ENCODE data around the gene SHROOM3.

The SHROOM3 gene

DNA sequence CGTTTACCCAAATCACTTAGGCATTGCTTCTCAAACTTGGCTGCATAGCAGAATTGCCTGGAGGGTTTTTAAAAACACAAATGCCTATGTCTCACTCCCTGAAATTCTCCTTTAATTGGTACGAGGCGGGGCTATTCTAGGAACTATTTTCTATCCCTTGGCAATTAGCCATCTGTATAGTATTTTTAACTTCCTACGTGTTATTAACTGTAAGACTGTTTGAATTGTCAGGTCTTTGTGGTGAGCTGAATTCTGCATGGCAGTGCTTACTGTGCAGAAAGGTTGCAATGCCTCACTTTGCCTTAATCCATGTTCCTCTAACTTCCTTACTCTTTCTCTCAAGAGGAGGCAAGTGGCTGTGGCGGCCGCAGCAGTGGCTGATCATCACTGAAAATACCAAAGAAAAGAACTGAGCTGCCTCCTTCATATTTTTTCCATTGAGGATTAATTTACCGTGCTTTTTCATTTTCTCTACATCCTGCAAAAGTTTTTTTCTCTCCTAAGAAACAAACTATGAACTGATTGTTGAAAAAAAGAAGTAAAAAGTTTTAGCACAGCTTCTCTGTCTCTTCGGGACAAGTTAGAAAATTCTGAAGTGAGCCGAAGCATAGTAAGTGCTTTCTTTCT is at the start of gene SHROOM3:
TSS of gene SHROOM3 (plus strand) at position 329 of the 627 bp plus-strand sequence. CDS start 824 bp downstream, outside the sequence.
- no peak within 1 kb of the TSS for H3K9ac ChIP-seq (ENCODE audit: low read depth in 1 of 2, low read length in 2 of 2)
- H3K36me3 ChIP-seq (ENCODE audit: control insufficient read depth in 1 of 2, insufficient read depth in 2 of 2, low read length in 2 of 2), result no peaks in the 10 kb centered on the region
- H3K4me3 ChIP-seq (ENCODE audit: low read depth in 1 of 2, low read length in 2 of 2), result peak within 1 kb of the TSS in 1 of 2 donors; percentile 7
- no peaks in the 10 kb centered on the region for H3K4me1 ChIP-seq (ENCODE audit: control insufficient read depth in 1 of 2, insufficient read depth in 2 of 2, low read length in 2 of 2)
- H3K27me3 ChIP-seq (ENCODE audit: control insufficient read depth in 1 of 2, insufficient read depth in 2 of 2, low read length in 2 of 2), result no peaks in the 10 kb centered on the region
- no peaks in the 10 kb centered on the region for H3K9me3 ChIP-seq (ENCODE audit: control insufficient read depth in 1 of 2, low read length in 2 of 2)
- no peak within 1 kb of the TSS for H3K27ac ChIP-seq (ENCODE audit: low read depth, low read length)

DNA sequence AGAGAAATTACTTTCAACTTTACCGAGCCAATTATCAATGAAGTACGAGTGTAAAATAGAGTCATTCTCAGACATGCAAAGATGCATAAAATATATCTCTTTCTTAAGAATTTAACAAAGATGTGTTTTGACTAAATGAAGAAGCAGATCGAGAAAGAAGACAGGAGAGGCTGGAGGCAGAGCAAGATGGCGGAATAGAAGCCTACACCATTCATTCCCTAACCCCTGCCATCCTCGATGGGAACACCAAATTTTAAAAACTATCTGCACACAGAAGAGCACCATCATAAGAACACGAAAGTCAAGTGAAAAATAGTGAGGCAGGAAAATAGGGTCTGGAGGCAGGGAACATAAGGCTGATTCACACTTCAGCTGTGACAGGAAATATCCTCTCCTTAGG is 49.1 kb upstream of the SHROOM3 start:
- H3K9ac ChIP-seq (ENCODE audit: low read depth in 1 of 2, low read length in 2 of 2), result no peak overlapping the region
- H3K4me1 ChIP-seq (ENCODE audit: control insufficient read depth in 1 of 2, insufficient read depth in 2 of 2, low read length in 2 of 2), result peaks cover 0 to 9% of the 10 kb centered on the region in 2 donors
- no peaks in the 10 kb centered on the region for H3K27me3 ChIP-seq (ENCODE audit: control insufficient read depth in 1 of 2, insufficient read depth in 2 of 2, low read length in 2 of 2)
- no peak overlapping the region for H3K4me3 ChIP-seq (ENCODE audit: low read depth in 1 of 2, low read length in 2 of 2)
- H3K36me3 ChIP-seq (ENCODE audit: control insufficient read depth in 1 of 2, insufficient read depth in 2 of 2, low read length in 2 of 2), result no peaks in the 10 kb centered on the region
- H3K27ac ChIP-seq (ENCODE audit: low read depth, low read length), result no peak overlapping the region
- no peaks in the 10 kb centered on the region for H3K9me3 ChIP-seq (ENCODE audit: control insufficient read depth in 1 of 2, low read length in 2 of 2)

DNA sequence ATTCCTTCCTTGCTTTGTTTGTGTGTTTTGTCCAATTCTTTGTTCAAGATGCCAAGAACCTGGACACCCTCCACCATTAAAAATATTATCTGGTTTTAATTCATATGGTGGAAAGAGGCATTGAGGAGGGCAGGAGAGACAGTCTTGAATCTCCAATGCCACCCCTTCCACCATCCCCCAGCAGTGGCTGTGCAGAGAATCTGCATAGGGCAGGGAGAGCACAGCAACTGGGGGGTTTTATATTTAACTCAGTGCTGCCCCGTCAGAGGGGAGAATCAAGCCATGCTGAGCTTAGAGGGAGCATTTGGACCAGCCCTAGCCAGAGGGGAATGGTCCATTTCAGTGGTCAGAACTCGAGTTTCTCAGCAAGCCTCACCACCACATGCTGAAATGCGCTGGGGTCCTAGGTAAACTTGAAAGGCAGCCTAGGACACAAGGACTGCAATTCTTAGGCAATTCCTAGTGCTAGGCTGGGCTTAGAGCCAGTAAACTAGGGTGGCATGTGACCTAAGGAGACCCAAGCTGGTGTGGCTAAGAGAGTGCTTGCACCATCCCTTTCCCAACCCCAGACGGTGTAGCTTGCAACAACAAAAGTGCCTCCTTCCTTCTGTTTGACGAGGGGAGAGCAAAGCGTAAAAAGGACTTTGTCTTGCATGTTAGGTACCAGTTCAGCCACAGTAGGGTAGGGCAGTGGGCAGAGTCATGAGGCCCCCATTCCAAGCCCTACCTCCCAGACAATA is 48.3 kb upstream of the SHROOM3 start:
- Histone ChIP-seq H3K27ac (ENCODE audit: low read depth, low read length) (no peak overlapping the region), H3K27me3 (ENCODE audit: control insufficient read depth in 1 of 2, insufficient read depth in 2 of 2, low read length in 2 of 2) (no peaks in the 10 kb centered on the region), H3K9ac (ENCODE audit: low read depth in 1 of 2, low read length in 2 of 2) (no peak overlapping the region), H3K36me3 (ENCODE audit: control insufficient read depth in 1 of 2, insufficient read depth in 2 of 2, low read length in 2 of 2) (no peaks in the 10 kb centered on the region), H3K4me3 (ENCODE audit: low read depth in 1 of 2, low read length in 2 of 2) (no peak overlapping the region), H3K4me1 (ENCODE audit: control insufficient read depth in 1 of 2, insufficient read depth in 2 of 2, low read length in 2 of 2) (peaks cover 0 to 9% of the 10 kb centered on the region in 2 donors), H3K9me3 (ENCODE audit: control insufficient read depth in 1 of 2, low read length in 2 of 2) (no peaks in the 10 kb centered on the region)

DNA sequence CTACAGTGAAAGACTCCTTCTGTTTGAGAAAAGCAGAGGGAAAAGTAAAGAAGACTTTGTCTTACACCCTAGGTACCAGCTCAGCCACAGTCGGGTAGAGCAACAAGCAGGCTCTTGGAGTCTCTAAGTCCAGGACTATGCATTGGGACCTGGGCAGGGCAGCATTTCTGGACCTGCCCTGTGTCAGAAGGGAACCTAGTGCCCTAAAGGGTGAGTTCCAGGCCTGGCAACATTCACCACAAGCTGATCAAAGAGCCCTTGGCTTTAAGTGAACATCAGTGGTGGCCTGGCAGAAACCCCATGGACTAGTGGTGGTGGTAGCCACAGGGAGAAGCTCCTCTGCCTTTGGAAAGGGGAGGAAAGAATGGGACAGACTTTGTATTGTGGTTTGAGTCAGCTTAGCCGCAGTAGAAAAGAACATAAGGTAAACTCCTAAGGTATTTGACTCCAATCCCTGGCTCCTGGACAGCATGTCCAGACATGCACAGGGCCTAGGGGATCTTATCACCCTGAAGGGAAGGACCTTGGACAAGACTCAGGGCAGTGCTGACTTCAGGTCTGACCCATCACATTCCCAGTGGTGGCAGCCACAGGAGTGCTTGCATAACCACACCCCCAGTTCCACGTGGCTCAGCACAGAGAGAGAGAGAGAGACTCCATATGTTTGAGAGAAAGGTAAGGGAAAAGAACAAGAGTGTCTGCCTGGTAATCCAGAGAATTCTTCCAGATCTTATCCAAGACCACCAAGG is 46.7 kb upstream of the SHROOM3 start:
- peaks cover 0 to 2% of the 10 kb centered on the region in 2 donors for H3K9me3 ChIP-seq (ENCODE audit: control insufficient read depth in 1 of 2, low read length in 2 of 2)
- H3K27ac ChIP-seq (ENCODE audit: low read depth, low read length), result no peak overlapping the region
- H3K9ac ChIP-seq (ENCODE audit: low read depth in 1 of 2, low read length in 2 of 2), result no peak overlapping the region
- no peaks in the 10 kb centered on the region for H3K27me3 ChIP-seq (ENCODE audit: control insufficient read depth in 1 of 2, insufficient read depth in 2 of 2, low read length in 2 of 2)
- H3K4me3 ChIP-seq (ENCODE audit: low read depth in 1 of 2, low read length in 2 of 2), result no peak overlapping the region
- H3K4me1 ChIP-seq (ENCODE audit: control insufficient read depth in 1 of 2, insufficient read depth in 2 of 2, low read length in 2 of 2), result peaks cover 0 to 2% of the 10 kb centered on the region in 2 donors
- H3K36me3 ChIP-seq (ENCODE audit: control insufficient read depth in 1 of 2, insufficient read depth in 2 of 2, low read length in 2 of 2), result no peaks in the 10 kb centered on the region

DNA sequence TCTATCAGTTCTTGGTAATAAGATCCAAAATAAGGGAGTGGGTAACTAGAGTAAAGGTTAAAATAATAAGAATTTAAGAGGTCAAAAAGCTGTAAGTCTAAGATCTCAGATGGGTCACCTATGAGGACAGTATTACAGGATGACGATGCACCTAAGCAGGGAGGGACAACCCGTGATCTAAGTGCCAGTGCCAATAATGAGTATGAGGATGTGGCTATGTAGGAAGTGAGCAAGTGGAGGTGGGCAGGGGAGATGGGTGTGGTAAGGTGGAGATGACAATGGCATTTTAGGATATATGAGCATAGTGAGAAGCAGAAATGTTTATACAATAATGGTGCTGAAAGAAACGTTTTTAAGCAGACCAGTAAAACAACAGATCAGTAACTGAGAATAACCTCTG is 33.4 kb upstream of the SHROOM3 start:
- Histone ChIP-seq H3K9ac (ENCODE audit: low read depth in 1 of 2, low read length in 2 of 2) (no peak overlapping the region), H3K9me3 (ENCODE audit: control insufficient read depth in 1 of 2, low read length in 2 of 2) (no peaks in the 10 kb centered on the region), H3K27me3 (ENCODE audit: control insufficient read depth in 1 of 2, insufficient read depth in 2 of 2, low read length in 2 of 2) (peaks cover 3 to 6% of the 10 kb centered on the region in 2 donors), H3K4me3 (ENCODE audit: low read depth in 1 of 2, low read length in 2 of 2) (no peak overlapping the region), H3K4me1 (ENCODE audit: control insufficient read depth in 1 of 2, insufficient read depth in 2 of 2, low read length in 2 of 2) (no peaks in the 10 kb centered on the region), H3K36me3 (ENCODE audit: control insufficient read depth in 1 of 2, insufficient read depth in 2 of 2, low read length in 2 of 2) (no peaks in the 10 kb centered on the region), H3K27ac (ENCODE audit: low read depth, low read length) (no peak overlapping the region)

DNA sequence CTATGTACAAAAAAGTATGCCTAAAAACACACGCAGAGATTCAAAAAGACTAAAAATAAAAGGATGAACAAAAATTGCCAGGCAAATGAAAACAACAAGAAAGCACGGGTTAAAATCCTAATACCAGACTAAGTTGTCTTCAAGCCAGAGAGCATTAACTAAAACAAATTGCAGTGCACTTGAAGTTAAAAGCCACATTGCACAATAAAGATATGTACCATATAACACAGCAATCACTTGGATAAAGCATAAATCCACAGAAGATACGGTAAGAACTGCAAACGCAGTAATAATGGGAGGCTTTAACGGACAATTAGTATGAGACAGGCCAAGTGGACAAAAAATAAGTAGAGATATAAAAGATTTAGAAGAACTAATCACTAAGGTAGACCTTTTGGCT is 28.9 kb upstream of the SHROOM3 start:
- H3K9me3 ChIP-seq (ENCODE audit: control insufficient read depth in 1 of 2, low read length in 2 of 2), result no peaks in the 10 kb centered on the region
- peaks cover 3 to 6% of the 10 kb centered on the region in 2 donors for H3K27me3 ChIP-seq (ENCODE audit: control insufficient read depth in 1 of 2, insufficient read depth in 2 of 2, low read length in 2 of 2)
- no peak overlapping the region for H3K4me3 ChIP-seq (ENCODE audit: low read depth in 1 of 2, low read length in 2 of 2)
- no peak overlapping the region for H3K9ac ChIP-seq (ENCODE audit: low read depth in 1 of 2, low read length in 2 of 2)
- H3K4me1 ChIP-seq (ENCODE audit: control insufficient read depth in 1 of 2, insufficient read depth in 2 of 2, low read length in 2 of 2), result no peaks in the 10 kb centered on the region
- H3K27ac ChIP-seq (ENCODE audit: low read depth, low read length), result no peak overlapping the region
- H3K36me3 ChIP-seq (ENCODE audit: control insufficient read depth in 1 of 2, insufficient read depth in 2 of 2, low read length in 2 of 2), result no peaks in the 10 kb centered on the region

DNA sequence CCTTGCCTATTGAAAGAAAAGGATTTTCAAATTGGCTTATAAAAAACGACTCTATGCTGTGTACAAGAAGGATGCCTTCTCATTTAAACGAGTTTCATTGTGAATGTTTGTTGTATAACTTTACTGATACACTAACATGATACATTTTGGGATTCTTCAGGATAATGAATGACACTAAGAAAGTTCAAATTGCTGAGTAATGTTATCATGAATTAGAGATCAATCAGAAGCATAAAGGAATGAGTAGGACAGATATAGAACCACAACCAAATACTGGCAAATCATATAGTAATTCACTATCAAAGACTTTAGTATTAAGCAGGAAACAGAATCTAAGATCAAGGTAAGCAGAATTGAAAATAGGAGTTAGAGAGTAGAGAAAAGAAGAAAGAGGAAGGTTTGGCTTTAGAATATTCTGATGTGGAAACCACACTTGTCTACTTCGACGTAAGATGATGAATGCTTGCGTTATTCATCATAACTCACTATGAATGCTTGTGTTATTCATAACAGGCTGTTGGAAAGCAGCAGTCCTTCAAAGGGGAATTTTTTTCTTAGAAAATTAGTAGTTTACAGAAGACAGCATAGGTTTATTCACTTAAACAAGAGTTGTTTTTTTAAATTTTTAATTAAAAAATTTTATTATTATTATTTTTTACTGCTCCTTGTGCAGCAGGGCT is 27.4 kb upstream of the SHROOM3 start:
- H3K27ac ChIP-seq (ENCODE audit: low read depth, low read length), result no peak overlapping the region
- no peaks in the 10 kb centered on the region for H3K9me3 ChIP-seq (ENCODE audit: control insufficient read depth in 1 of 2, low read length in 2 of 2)
- no peak overlapping the region for H3K9ac ChIP-seq (ENCODE audit: low read depth in 1 of 2, low read length in 2 of 2)
- H3K4me1 ChIP-seq (ENCODE audit: control insufficient read depth in 1 of 2, insufficient read depth in 2 of 2, low read length in 2 of 2), result no peaks in the 10 kb centered on the region
- no peaks in the 10 kb centered on the region for H3K36me3 ChIP-seq (ENCODE audit: control insufficient read depth in 1 of 2, insufficient read depth in 2 of 2, low read length in 2 of 2)
- no peak overlapping the region for H3K4me3 ChIP-seq (ENCODE audit: low read depth in 1 of 2, low read length in 2 of 2)
- H3K27me3 ChIP-seq (ENCODE audit: control insufficient read depth in 1 of 2, insufficient read depth in 2 of 2, low read length in 2 of 2), result no peaks in the 10 kb centered on the region

DNA sequence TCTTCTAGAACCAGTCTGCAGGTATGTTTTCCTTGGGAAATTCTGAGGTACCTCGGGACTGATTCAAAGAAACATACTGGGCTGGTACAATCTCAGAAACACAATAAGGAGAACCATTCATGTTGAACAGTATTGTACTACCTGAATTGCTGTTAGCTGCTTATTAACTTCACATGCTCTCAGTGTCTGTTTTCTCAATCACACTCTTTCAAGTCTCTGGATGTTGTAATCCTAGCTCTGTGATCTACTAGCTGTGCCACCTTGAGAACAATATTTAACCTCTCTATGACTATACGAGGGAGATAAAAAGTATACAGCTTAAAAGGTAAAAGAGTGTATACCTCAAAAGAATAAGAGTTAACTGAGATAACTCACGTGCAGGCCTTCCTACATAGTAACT is 24.4 kb upstream of the SHROOM3 start:
- H3K9ac ChIP-seq (ENCODE audit: low read depth in 1 of 2, low read length in 2 of 2), result no peak overlapping the region
- H3K27ac ChIP-seq (ENCODE audit: low read depth, low read length), result no peak overlapping the region

DNA sequence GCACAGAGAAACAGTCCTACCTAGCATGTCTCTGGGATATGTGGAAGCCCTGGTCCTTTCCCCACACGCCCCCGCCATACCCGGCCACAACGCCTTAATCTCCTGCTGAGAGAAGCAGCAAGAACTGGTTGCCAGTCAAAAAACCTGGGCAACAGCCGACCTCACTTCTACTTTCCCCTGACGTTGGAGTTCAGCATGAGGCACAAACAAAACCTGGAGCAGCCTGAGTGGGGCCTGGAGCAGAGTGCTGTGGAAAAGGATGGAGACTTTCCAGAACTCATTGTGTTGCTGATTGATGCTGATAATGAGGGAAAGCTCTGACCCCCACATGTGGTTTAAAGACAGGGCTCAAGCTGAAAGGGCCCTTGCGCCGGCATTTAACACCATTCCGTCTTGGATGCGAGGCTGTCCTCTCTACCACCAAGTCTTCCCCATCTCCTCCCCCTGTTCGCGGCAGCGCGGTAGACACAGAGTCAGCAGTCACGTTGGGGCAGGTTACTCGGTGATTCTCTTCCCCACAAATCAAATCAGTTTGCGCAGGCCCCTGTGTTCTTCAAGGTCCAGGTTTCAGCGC is 14.8 kb upstream of the SHROOM3 start:
- H3K9ac ChIP-seq (ENCODE audit: low read depth in 1 of 2, low read length in 2 of 2), result no peak overlapping the region

More for the DNA sequence above, 24.4 kb upstream of the SHROOM3 start:
- no peak overlapping the region for H3K4me3 ChIP-seq (ENCODE audit: low read depth in 1 of 2, low read length in 2 of 2)
- H3K4me1 ChIP-seq (ENCODE audit: control insufficient read depth in 1 of 2, insufficient read depth in 2 of 2, low read length in 2 of 2), result no peaks in the 10 kb centered on the region
- H3K9me3 ChIP-seq (ENCODE audit: control insufficient read depth in 1 of 2, low read length in 2 of 2), result no peaks in the 10 kb centered on the region
- no peaks in the 10 kb centered on the region for H3K27me3 ChIP-seq (ENCODE audit: control insufficient read depth in 1 of 2, insufficient read depth in 2 of 2, low read length in 2 of 2)
- H3K36me3 ChIP-seq (ENCODE audit: control insufficient read depth in 1 of 2, insufficient read depth in 2 of 2, low read length in 2 of 2), result no peaks in the 10 kb centered on the region

More for the DNA sequence above, 14.8 kb upstream of the SHROOM3 start:
- H3K27me3 ChIP-seq (ENCODE audit: control insufficient read depth in 1 of 2, insufficient read depth in 2 of 2, low read length in 2 of 2), result no peaks in the 10 kb centered on the region
- H3K9me3 ChIP-seq (ENCODE audit: control insufficient read depth in 1 of 2, low read length in 2 of 2), result no peaks in the 10 kb centered on the region
- H3K36me3 ChIP-seq (ENCODE audit: control insufficient read depth in 1 of 2, insufficient read depth in 2 of 2, low read length in 2 of 2), result no peaks in the 10 kb centered on the region
- H3K4me3 ChIP-seq (ENCODE audit: low read depth in 1 of 2, low read length in 2 of 2), result peak overlapping the region in 1 of 2 donors; percentile 55
- no peaks in the 10 kb centered on the region for H3K4me1 ChIP-seq (ENCODE audit: control insufficient read depth in 1 of 2, insufficient read depth in 2 of 2, low read length in 2 of 2)
- no peak overlapping the region for H3K27ac ChIP-seq (ENCODE audit: low read depth, low read length)

All from duodenal mucosa (tissue), 2 donors.